ENCODE data around the gene HMGN3. TPM values are rescaled to one million over a fixed set of nuclear protein-coding genes. Genes with fewer than 3 reads are reported as not detected.
A peak's percentile ranks its signal among the peaks of the same experiment; 100 is the strongest.

The HMGN3 gene
- 42.5 TPM for total RNA-seq

GRCh38 chr6:79234150-79235022, at the start of gene HMGN3:
Gene HMGN3, minus strand, starts transcription at chr6:79234682.
- Histone ChIP-seq H3K4me1 (peaks cover 14% of the 10 kb centered on the region), H3K27me3 (no peaks in the 10 kb centered on the region)
- intact Hi-C loops (cut with DNase I): loop anchor here (5.0 kb wide), 1 partner anchor 157 kb away; the partner anchor contains the start of gene PHIP

GRCh38 chr6:79280756-79281155, 46.3 kb upstream of the HMGN3 start:
- no peaks in the 10 kb centered on the region for H3K36me3 ChIP-seq
- no peak for DNase-seq (ENCODE audit: extremely low spot score in 2 of 2)
- H3K4me3 ChIP-seq: no peak overlapping the region
- no peak for TF ChIP-seq POLR2AphosphoS5 (IDR thresholded peaks at IDR 0.05; ENCODE audit: insufficient read depth in 1 of 2, low read depth in 1 of 2)
- no peak for TF ChIP-seq POLR2A (IDR thresholded peaks at IDR 0.05)
- TF ChIP-seq CTCF (IDR thresholded peaks at IDR 0.05): no peak
- no peak overlapping the region for H3K27ac ChIP-seq
- H3K27me3 ChIP-seq: no peaks in the 10 kb centered on the region
- no peaks in the 10 kb centered on the region for H3K9me3 ChIP-seq
- no peaks in the 10 kb centered on the region for H3K4me1 ChIP-seq
- intact Hi-C loops (cut with DNase I): no loop called here

More at GRCh38 chr6:79234150-79235022, at the start of gene HMGN3:
- H3K36me3 ChIP-seq: no peaks in the 10 kb centered on the region
- peak within 1 kb of the TSS; percentile 55 to 60 for H3K4me3 ChIP-seq
- DNase-seq (ENCODE audit: extremely low spot score in 2 of 2): peak in 1 of 2 donors; percentile 94
- peak within 1 kb of the TSS; percentile 83 for H3K27ac ChIP-seq
- TF ChIP-seq CTCF (IDR thresholded peaks at IDR 0.05) (no peak), POLR2A (IDR thresholded peaks at IDR 0.05) (peak in 1 of 2 donors; percentile 57), POLR2AphosphoS5 (IDR thresholded peaks at IDR 0.05; ENCODE audit: insufficient read depth in 1 of 2, low read depth in 1 of 2) (peak; percentile 85 to 87)
- no peaks in the 10 kb centered on the region for H3K9me3 ChIP-seq

- no peak overlapping the region for H3K4me3 ChIP-seq
Measured at GRCh38 chr6:79277109-79277508, 42.6 kb upstream of the HMGN3 start.

GRCh38 chr6:79269877-79270276, 35.4 kb upstream of the HMGN3 start:
- intact Hi-C loops (cut with DNase I): no loop called here
- no peaks in the 10 kb centered on the region for H3K9me3 ChIP-seq
- no peaks in the 10 kb centered on the region for H3K36me3 ChIP-seq
- H3K27ac ChIP-seq: no peak overlapping the region
- H3K4me3 ChIP-seq: no peak overlapping the region
- no peaks in the 10 kb centered on the region for H3K27me3 ChIP-seq
- peaks cover 8% of the 10 kb centered on the region for H3K4me1 ChIP-seq
- DNase-seq (ENCODE audit: extremely low spot score in 2 of 2): no peak
- no peak for TF ChIP-seq CTCF (IDR thresholded peaks at IDR 0.05)
- no peak for TF ChIP-seq POLR2A (IDR thresholded peaks at IDR 0.05)
- TF ChIP-seq POLR2AphosphoS5 (IDR thresholded peaks at IDR 0.05; ENCODE audit: insufficient read depth in 1 of 2, low read depth in 1 of 2): no peak

More at GRCh38 chr6:79277109-79277508, 42.6 kb upstream of the HMGN3 start:
- no peaks in the 10 kb centered on the region for H3K27me3 ChIP-seq
- H3K36me3 ChIP-seq: no peaks in the 10 kb centered on the region
- no peak overlapping the region for H3K27ac ChIP-seq
- no peaks in the 10 kb centered on the region for H3K9me3 ChIP-seq
- intact Hi-C loops (cut with DNase I): no loop called here
- H3K4me1 ChIP-seq: no peaks in the 10 kb centered on the region
- TF ChIP-seq CTCF (IDR thresholded peaks at IDR 0.05) (no peak), POLR2AphosphoS5 (IDR thresholded peaks at IDR 0.05; ENCODE audit: insufficient read depth in 1 of 2, low read depth in 1 of 2) (no peak)
- no peak for DNase-seq (ENCODE audit: extremely low spot score in 2 of 2)

- Histone ChIP-seq H3K27ac (no peak overlapping the region), H3K9me3 (no peaks in the 10 kb centered on the region), H3K36me3 (no peaks in the 10 kb centered on the region), H3K4me1 (peaks cover 8% of the 10 kb centered on the region), H3K27me3 (no peaks in the 10 kb centered on the region), H3K4me3 (no peak overlapping the region)
- no peak for DNase-seq (ENCODE audit: extremely low spot score in 2 of 2)
- no peak for TF ChIP-seq POLR2AphosphoS5 (IDR thresholded peaks at IDR 0.05; ENCODE audit: insufficient read depth in 1 of 2, low read depth in 1 of 2)
- no peak for TF ChIP-seq CTCF (IDR thresholded peaks at IDR 0.05)
- TF ChIP-seq POLR2A (IDR thresholded peaks at IDR 0.05): no peak
- intact Hi-C loops (cut with DNase I): no loop called here
Measured at GRCh38 chr6:79267128-79267527, 32.6 kb upstream of the HMGN3 start.
